ENCODE measurements around the gene CLTCL1.

Gene CLTCL1

DNA sequence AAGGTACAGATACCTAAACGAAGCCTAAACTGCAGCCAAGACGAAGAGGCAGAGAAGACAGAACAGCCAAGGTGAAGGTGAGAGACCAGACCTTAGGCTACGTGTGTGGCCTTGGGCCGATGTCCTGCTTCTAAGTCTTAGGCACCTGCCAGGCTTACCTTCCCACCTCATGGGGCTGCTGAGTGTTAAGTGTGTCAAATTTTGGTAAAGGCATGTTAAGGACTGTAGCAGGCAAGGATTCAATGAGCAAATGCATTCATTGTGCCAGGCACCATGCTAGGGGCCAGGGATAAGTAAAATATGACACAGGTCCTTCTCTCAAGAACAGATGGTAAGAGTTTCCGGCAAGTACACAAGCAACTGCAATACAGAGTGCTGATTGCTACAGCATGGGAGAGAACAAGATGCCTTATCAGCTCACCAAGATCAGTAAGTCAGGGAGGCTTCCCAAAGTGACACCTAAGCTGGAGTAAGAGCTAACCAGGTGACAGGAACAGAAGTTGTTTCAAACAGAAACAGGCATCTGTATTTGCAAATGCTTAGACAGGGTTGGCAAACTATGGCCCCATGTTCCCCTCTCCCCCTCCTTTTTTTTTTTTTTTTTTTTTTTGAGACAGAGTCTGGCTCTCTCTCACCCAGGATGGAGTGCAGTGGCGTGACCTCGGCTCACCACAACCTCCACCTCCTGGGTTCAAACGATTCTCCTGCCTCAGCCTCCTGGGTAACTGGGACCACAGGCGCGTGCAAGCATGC, 46.7 kb downstream of the CLTCL1 start:
- no peak for DNase-seq (ENCODE audit: low read depth)

GRCh38 chr22:19242699-19243098, 48.8 kb downstream of the CLTCL1 start:
- DNase-seq (ENCODE audit: low read depth) = no peak

- DNase-seq (ENCODE audit: low read depth) = no peak
Observed at GRCh38 chr22:19241593-19241906, 50.0 kb downstream of the CLTCL1 start.

DNA sequence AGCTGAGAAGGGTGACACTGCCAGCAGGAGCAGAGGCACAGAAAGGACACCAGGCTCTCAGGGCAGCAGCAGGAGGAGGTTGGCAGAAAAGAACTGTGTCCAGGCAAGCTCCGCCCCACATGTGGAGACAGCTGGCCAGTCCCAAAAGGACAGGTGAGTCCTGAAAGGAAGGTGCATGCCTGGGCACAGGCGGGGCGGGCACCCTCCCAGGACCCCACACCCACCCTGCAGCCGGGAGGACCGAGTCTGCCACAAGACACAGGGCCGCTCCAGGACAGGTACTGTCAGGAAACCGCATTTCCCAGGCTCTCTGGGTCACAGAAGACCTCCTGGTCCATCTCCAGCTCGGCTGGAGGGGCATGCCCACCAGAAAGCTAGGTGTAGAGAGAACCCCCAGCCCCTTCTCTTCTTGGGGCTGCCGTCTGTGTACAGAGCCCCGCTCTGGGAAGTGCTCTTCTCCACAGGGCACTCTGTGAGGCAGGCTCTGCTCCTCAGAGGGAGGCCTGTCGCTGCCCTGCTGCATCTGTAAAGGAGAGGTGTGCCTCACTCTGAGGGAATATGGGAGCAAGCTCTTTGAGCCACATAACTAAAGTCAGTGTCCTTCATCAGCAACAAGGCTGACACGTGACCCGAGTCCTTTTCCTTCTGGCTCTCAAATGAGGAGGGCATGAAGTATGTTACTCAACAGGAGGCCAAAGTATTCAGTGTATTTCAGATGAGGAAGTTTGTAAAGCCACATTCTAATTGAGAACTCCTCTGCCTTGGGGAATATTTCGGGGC, 50.5 kb downstream of the CLTCL1 start:
- DNase-seq (ENCODE audit: low read depth) = no peak

- DNase-seq (ENCODE audit: low read depth) = no peak
Observed at GRCh38 chr22:19239464-19239863, 52.1 kb downstream of the CLTCL1 start.

GRCh38 chr22:19238900-19239299, 52.6 kb downstream of the CLTCL1 start:
- DNase-seq (ENCODE audit: low read depth) = no peak

- DNase-seq (ENCODE audit: low read depth) = no peak
Observed at GRCh38 chr22:19235874-19236273, 55.6 kb downstream of the CLTCL1 start.

GRCh38 chr22:19234126-19234896, 57.2 kb downstream of the CLTCL1 start:
- DNase-seq (ENCODE audit: low read depth) = no peak

DNA sequence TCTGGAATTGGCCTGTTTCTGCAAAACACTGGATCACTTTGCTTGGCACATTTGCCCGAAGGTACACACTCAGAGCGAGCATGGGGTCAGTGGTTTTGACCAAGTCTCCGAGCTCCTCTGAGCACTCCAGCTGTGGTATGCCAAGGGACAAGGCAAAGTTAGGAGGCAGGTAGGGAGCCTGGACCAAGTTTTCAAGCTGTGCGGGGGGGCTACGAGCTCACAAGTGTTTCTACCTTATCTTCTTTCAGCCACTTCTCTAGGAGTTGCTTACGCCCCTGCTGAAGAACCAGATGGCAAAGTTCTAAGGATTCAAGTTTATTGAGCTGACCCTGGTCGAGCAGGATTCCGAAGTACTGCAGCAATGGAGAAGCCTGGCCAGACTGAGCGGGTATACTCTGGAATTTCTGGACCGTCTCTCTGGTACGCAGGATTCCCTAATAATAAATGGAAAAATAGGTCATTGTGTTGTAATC, 58.3 kb downstream of the CLTCL1 start:
- DNase-seq (ENCODE audit: low read depth) = no peak

DNA sequence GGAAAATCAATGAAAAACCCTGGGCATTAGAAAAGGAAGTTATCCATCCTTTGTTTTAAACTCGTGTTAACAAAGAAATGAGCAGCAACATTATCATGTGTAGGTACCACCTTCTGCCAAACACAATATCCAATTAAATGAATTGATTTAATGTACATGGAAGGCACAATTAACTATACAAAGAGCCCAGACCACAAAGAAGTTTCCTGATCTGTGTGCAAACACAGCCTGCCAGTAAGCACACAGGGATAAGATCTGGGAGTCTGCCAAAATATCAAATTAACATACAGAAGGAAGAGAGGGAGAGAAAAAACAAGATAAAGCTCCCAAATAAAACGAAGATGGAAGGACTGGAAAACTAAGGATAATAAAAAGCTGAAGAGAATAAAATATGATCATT, 58.9 kb downstream of the CLTCL1 start:
- no peak for DNase-seq (ENCODE audit: low read depth)

- DNase-seq (ENCODE audit: low read depth) = no peak
Observed at GRCh38 chr22:19231986-19232385, 59.5 kb downstream of the CLTCL1 start.

DNA sequence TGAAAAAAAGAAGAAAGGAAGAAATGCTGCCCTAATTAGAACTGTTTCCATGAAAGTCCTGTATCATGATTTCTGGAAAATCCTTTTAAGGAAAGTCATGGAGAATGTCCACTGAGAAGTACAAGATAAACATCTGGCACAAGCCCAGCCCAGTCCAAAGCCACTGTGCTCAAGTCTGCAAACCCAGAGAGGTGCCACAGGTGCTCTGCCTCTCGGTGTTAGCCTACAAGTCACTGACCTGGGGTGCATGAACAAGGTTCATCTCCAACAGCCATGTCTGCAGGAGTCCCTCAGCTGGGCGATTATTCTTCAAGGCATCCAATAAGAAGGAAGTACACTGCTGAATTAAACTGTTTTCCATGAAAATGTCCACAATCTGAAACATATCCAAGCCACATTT, 61.9 kb downstream of the CLTCL1 start:
- DNase-seq (ENCODE audit: low read depth) = no peak

- DNase-seq (ENCODE audit: low read depth) = no peak
Observed at GRCh38 chr22:19228179-19228578, 63.3 kb downstream of the CLTCL1 start.

GRCh38 chr22:19226428-19226827, 65.1 kb downstream of the CLTCL1 start:
- no peak for DNase-seq (ENCODE audit: low read depth)

DNA sequence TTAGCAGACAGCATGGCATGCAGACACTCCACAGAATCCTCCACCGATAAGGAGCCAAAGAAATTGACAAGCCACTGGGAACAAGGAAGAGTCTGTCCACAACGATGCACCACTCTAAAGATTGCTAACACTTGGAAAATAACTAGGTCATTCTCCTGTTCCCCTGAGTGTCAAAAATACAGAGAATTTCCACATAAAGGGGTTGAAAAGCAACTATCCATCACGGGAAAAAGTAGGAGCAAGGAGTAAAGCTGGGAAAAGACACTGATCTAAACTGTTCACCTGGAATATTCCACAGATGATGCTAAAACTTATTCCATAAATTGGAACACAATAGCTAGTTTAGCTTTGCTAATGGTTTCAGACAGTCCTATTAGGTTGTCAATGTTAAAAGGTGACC, 66.0 kb downstream of the CLTCL1 start:
- DNase-seq (ENCODE audit: low read depth) = no peak

- no peak for DNase-seq (ENCODE audit: low read depth)
Observed at GRCh38 chr22:19224985-19225384, 66.5 kb downstream of the CLTCL1 start.

DNA sequence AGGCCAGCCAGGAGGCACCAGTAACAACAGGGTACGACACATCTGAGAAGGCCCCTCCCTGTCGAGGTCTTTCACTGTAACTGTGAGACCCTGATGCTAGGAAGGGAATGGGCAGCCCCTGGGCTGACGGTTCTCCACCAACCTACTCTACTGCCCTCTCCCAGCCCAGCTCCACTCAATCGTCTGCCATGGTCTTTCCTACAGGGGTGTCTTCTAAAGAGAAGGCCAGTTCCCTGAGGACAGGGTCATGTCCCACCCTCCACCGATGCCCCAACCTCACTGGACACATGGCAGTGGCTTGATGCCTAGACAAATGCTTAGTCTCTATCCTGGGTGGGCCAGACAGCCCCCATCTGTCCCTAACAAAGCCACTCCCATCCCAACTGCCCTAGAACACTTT, 67.0 kb downstream of the CLTCL1 start:
- DNase-seq (ENCODE audit: low read depth) = no peak

DNA sequence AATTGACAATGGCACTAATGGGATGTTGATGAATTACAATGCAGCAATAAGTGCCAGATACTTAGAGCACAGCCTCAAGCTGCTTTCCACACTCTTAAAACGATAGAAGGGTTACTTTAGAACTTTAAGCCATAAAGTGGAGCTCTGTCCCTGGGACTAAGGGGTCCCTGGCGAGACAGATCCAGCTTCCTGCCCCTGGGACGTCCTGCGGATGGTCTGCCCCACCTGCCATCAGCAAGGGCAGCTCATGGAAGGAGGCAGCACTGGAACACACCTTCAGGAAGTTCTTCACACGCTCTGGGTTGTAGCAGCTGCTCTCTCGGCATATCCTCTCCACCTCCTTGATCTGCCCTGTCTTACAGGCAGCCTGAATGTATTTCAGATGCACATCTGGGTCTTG, 67.9 kb downstream of the CLTCL1 start:
- no peak for DNase-seq (ENCODE audit: low read depth)

DNA sequence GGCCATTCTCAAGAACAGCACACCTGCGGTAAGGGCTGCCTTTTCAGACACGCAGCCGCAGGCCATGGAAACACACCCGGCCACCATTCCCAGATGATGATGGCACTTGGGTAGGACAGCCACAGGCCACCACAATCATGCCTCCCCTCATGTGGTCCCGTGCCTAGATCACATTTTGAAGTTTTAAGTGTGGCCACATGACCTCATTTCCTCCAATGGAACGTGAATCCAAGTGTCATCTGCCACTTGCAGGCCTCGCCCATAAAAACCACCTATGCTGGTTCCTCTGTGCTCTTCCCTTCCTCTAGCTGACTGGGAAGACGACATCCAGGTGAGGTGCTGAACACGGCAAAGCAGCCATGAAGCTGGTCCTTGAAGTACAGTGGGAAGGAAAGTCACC, 68.4 kb downstream of the CLTCL1 start:
- no peak for DNase-seq (ENCODE audit: low read depth)

- DNase-seq (ENCODE audit: low read depth) = no peak
Observed at GRCh38 chr22:19222242-19223005, 69.1 kb downstream of the CLTCL1 start.

DNA sequence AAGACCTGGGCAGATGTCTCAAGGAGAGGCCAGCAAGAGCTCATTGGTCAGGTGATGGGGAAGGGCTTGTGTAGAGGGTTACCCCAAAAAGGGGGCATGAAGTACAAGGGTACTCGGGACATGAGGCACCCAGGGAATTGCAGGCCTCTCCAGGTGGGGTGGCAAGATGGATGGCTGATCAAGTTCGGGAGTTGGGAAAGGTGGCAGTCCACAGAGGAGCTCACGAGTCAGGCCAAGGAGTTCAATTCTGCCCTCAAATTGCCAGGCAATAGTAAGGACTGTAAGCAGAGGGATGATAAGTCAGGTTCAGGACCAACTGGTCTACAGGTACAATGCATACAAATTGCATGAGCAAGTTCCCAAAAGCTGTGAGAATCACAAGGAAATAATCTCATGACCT, 70.7 kb downstream of the CLTCL1 start:
- no peak for DNase-seq (ENCODE audit: low read depth)
